ENCODE measurements around the gene SAPCD2. TPM values are rescaled to one million over a fixed set of nuclear protein-coding genes. Genes with fewer than 3 reads are reported as not detected.

The SAPCD2 gene
- total RNA-seq, 1 donor from 2014 or later = 1.0 TPM

GRCh38 chr9:137026384-137026783 is 44.0 kb downstream of the SAPCD2 start:
- H3K27me3 Mint-ChIP-seq (ENCODE audit: unreplicated experiment) = peaks cover 17% of the 10 kb centered on the region
- no peak for TF ChIP-seq CTCF (IDR thresholded peaks at IDR 0.05; ENCODE audit: unreplicated experiment)
- DNase-seq (ENCODE audit: low spot score) = no peak
- H3K9me3 Mint-ChIP-seq (ENCODE audit: unreplicated experiment) = no peaks in the 10 kb centered on the region
- no peak overlapping the region for H3K27ac Mint-ChIP-seq (ENCODE audit: unreplicated experiment)
- no peak overlapping the region for H3K4me3 Mint-ChIP-seq (ENCODE audit: unreplicated experiment)
- H3K36me3 Mint-ChIP-seq (ENCODE audit: low read depth, unreplicated experiment) = no peaks in the 10 kb centered on the region
- no peaks in the 10 kb centered on the region for H3K4me1 Mint-ChIP-seq (ENCODE audit: unreplicated experiment)

GRCh38 chr9:137025517-137025966 is 44.8 kb downstream of the SAPCD2 start:
- H3K36me3 Mint-ChIP-seq (ENCODE audit: low read depth, unreplicated experiment) = no peaks in the 10 kb centered on the region
- no peaks in the 10 kb centered on the region for H3K4me1 Mint-ChIP-seq (ENCODE audit: unreplicated experiment)
- DNase-seq (ENCODE audit: low spot score) = no peak
- H3K27me3 Mint-ChIP-seq (ENCODE audit: unreplicated experiment) = peaks cover 15% of the 10 kb centered on the region
- TF ChIP-seq CTCF (IDR thresholded peaks at IDR 0.05; ENCODE audit: unreplicated experiment) = no peak
- no peak overlapping the region for H3K27ac Mint-ChIP-seq (ENCODE audit: unreplicated experiment)
- H3K4me3 Mint-ChIP-seq (ENCODE audit: unreplicated experiment) = no peak overlapping the region
- H3K9me3 Mint-ChIP-seq (ENCODE audit: unreplicated experiment) = no peaks in the 10 kb centered on the region

- no peak overlapping the region for H3K4me3 Mint-ChIP-seq (ENCODE audit: unreplicated experiment)
- H3K27ac Mint-ChIP-seq (ENCODE audit: unreplicated experiment) = no peak overlapping the region
- H3K36me3 Mint-ChIP-seq (ENCODE audit: low read depth, unreplicated experiment) = no peaks in the 10 kb centered on the region
- H3K27me3 Mint-ChIP-seq (ENCODE audit: unreplicated experiment) = peaks cover 12% of the 10 kb centered on the region
- H3K9me3 Mint-ChIP-seq (ENCODE audit: unreplicated experiment) = no peaks in the 10 kb centered on the region
- TF ChIP-seq CTCF (IDR thresholded peaks at IDR 0.05; ENCODE audit: unreplicated experiment) = no peak
- DNase-seq (ENCODE audit: low spot score) = no peak
- H3K4me1 Mint-ChIP-seq (ENCODE audit: unreplicated experiment) = no peaks in the 10 kb centered on the region
Observed at GRCh38 chr9:137023583-137023991, 46.8 kb downstream of the SAPCD2 start.

- no peaks in the 10 kb centered on the region for H3K36me3 Mint-ChIP-seq (ENCODE audit: low read depth, unreplicated experiment)
- H3K27ac Mint-ChIP-seq (ENCODE audit: unreplicated experiment) = no peak overlapping the region
- no peak for DNase-seq (ENCODE audit: low spot score)
- no peaks in the 10 kb centered on the region for H3K4me1 Mint-ChIP-seq (ENCODE audit: unreplicated experiment)
- no peak for TF ChIP-seq CTCF (IDR thresholded peaks at IDR 0.05; ENCODE audit: unreplicated experiment)
- H3K4me3 Mint-ChIP-seq (ENCODE audit: unreplicated experiment) = no peak overlapping the region
- H3K27me3 Mint-ChIP-seq (ENCODE audit: unreplicated experiment) = peaks cover 12% of the 10 kb centered on the region
- no peaks in the 10 kb centered on the region for H3K9me3 Mint-ChIP-seq (ENCODE audit: unreplicated experiment)
Observed at GRCh38 chr9:137023157-137023556, 47.2 kb downstream of the SAPCD2 start.

- DNase-seq (ENCODE audit: low spot score) = no peak
- H3K27me3 Mint-ChIP-seq (ENCODE audit: unreplicated experiment) = peaks cover 12% of the 10 kb centered on the region
- H3K4me3 Mint-ChIP-seq (ENCODE audit: unreplicated experiment) = no peak overlapping the region
- H3K27ac Mint-ChIP-seq (ENCODE audit: unreplicated experiment) = no peak overlapping the region
- no peaks in the 10 kb centered on the region for H3K9me3 Mint-ChIP-seq (ENCODE audit: unreplicated experiment)
- H3K36me3 Mint-ChIP-seq (ENCODE audit: low read depth, unreplicated experiment) = no peaks in the 10 kb centered on the region
- H3K4me1 Mint-ChIP-seq (ENCODE audit: unreplicated experiment) = no peaks in the 10 kb centered on the region
- no peak for TF ChIP-seq CTCF (IDR thresholded peaks at IDR 0.05; ENCODE audit: unreplicated experiment)
Observed at GRCh38 chr9:137022662-137023008, 47.7 kb downstream of the SAPCD2 start.

Measured in endothelial cell (in vitro differentiated cells).